Karpas-422 (cell line): ENCODE results near the gene TPT1. TPM values are rescaled to one million over a fixed set of nuclear protein-coding genes. Genes with fewer than 3 reads are reported as not detected.
"Not testable (repeated sequence)": the region's sequence is repeated elsewhere in the genome, so short reads cannot be mapped to it uniquely, and the experiment has no call there.

Experiments
- DNase-seq: peaks from one replicate; pipeline ENCODE4 v3.0.0-alpha.2; 2015
- H2AFZ ChIP-seq: fragments of 200-600 bp; sonication (generic); 2 replicates; pipeline ENCODE4 v1.6.1; 2014; ENCODE audit warnings: antibody characterized with exemption, low read length, mixed read lengths
- H3K27ac ChIP-seq: fragments of 200-600 bp; sonication (generic); 2 replicates; pipeline ENCODE4 v1.5.1; 2014; ENCODE audit warnings: mild to moderate bottlenecking, low read length, moderate library complexity
- H3K27me3 ChIP-seq: fragments of 200-600 bp; sonication (generic); 2 replicates; pipeline ENCODE4 v1.6.1; 2014; ENCODE audit warnings: low read length, mixed read lengths
- H3K36me3 ChIP-seq: fragments of 200-600 bp; sonication (generic); 2 replicates; pipeline ENCODE4 v1.6.1; 2014; ENCODE audit warnings: low read length, mixed read lengths; ENCODE audit not compliant: insufficient read depth
- H3K4me1 ChIP-seq: fragments of 200-600 bp; sonication (generic); 2 replicates; pipeline ENCODE4 v1.6.1; 2014; ENCODE audit warnings: mild to moderate bottlenecking, low read length, mixed read lengths
- H3K4me2 ChIP-seq: fragments of 200-600 bp; sonication (generic); 2 replicates; pipeline ENCODE4 v1.6.1; 2014; ENCODE audit warnings: low read length, low read depth, mild to moderate bottlenecking; ENCODE audit not compliant: poor library complexity, severe bottlenecking
- H3K4me3 ChIP-seq: fragments of 200-600 bp; sonication (generic); 2 replicates; pipeline ENCODE4 v1.5.1; 2014; ENCODE audit warnings: mild to moderate bottlenecking, antibody characterized with exemption, low read length, mixed read lengths
- H3K79me2 ChIP-seq: fragments of 200-600 bp; sonication (generic); 2 replicates; pipeline ENCODE4 v1.6.1; 2014; ENCODE audit warnings: mild to moderate bottlenecking, low read length, mixed read lengths
- H3K9ac ChIP-seq: fragments of 200-600 bp; sonication (generic); 2 replicates; pipeline ENCODE4 v1.6.0; 2014; ENCODE audit warnings: low read length
- H3K9me2 ChIP-seq: fragments of 200-600 bp; sonication (generic), shearing (Covaris generic); replicated peaks from 2 replicates; pipeline ENCODE4 v1.6.0; 2014; ENCODE audit warnings: mild to moderate bottlenecking, low read length, moderate library complexity; ENCODE audit not compliant: insufficient read depth
- H3K9me3 ChIP-seq: fragments of 300-700, 200-600 bp; sonication (generic); 2 replicates; pipeline ENCODE4 v1.6.1; 2014; ENCODE audit warnings: low read length, mixed read lengths
- H4K20me1 ChIP-seq: fragments of 200-600 bp; sonication (generic); 2 replicates; pipeline ENCODE4 v1.6.1; 2014; ENCODE audit warnings: mild to moderate bottlenecking, antibody characterized with exemption, low read length, low read depth; ENCODE audit not compliant: insufficient read depth
- total RNA-seq: library from RNA; depleted of rRNA; stranded (reverse); fragments of >200 nt; shearing (Covaris generic); gene quantifications from 2 replicates; pipeline ENCODE4 v1.2.3, GENCODE V29; 2014; ENCODE audit warnings: low replicate concordance

The TPT1 gene
- total RNA-seq, 1 experiment from 2014 or later = 2,059 TPM

DNA sequence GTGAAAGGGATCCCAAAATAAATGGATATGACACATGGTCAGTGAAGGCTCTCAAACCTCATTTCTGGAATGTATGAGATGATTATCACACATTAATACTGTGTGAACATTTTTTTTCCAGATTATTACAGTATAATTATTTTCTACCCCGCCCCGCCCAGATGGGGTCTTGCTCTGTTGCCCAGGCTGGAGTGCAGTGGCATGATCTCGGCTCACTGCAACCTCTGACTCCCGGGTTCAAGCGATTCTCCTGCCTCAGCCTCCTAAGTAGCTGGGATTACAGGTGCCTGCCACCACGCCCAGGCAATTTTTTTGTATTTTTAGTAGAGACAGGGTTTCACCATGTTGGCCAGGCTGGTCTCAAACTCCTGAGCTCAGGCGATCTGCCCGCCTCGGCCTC is 2.1 kb upstream of the TPT1 start:
- H3K4me3 ChIP-seq, H3K27ac ChIP-seq, H3K9ac ChIP-seq, H3K9me2 ChIP-seq, H3K4me2 ChIP-seq, DNase-seq, H2AFZ ChIP-seq, H3K27me3 ChIP-seq, H3K9me3 ChIP-seq: not testable (repeated sequence)
- H3K79me2 ChIP-seq = peaks cover 48% of the 10 kb centered on the region
- peaks cover 28% of the 10 kb centered on the region for H3K4me1 ChIP-seq
- H4K20me1 ChIP-seq = peaks cover 27% of the 10 kb centered on the region
- peaks cover 23% of the 10 kb centered on the region for H3K36me3 ChIP-seq

DNA sequence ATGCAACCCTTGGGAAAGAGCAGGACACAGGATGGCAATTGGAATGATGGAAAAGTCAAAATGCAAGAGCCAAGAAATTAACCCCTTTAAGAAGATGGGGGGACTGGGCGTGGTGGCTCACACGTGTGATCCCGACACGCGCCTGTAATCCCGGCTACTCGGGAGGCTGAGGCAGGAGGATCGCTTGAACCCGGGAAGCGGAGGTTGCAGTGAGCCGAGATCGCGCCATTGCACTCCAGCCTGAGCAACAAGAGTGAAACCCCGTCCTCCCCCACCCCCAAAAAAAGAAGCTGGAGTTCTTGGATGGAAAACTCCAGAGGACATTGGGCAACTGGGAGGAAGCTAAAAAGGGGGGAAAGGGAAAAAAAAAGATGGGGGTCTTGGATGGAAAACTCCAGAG is 1.7 kb upstream of the TPT1 start:
- Histone ChIP-seq H3K4me2 (peak overlapping the region; percentile 86), H3K4me1 (peaks cover 28% of the 10 kb centered on the region)

DNA sequence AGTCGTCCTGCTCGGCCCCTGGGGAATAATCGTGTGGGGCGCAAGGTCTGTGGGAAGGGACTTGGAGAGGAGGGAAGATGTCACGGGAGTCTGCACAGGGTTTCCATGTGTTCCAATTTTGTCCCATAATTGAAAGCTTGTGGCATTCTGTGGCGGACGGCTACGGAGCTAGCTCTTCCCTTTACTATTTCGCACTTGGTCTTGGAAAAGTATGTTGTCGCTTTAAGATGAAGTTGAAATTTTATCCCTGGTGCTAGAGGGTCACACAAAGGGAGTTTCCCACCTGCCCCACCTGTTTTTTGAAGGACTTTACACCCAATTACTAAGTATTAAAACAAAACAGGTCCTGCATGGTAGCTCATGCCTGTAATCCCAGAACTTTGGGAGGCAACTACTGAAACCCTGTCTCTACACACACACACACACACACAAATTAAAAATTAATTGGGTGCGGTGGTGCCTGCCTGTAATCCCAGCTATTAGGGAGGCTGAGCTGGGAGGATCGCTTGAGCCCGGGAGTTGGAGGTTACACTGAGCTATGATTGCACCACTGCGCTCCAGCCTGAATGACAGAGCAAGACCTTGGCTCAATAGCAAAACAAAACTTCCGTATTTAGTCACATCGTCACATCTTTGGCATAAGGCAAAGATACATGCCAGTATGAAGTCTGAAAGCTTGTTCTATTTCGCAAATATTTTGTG is 967 bp upstream of the TPT1 start:
- Histone ChIP-seq H3K4me3 (peak overlapping the region; percentile 82), H3K36me3 (peaks cover 34% of the 10 kb centered on the region), H4K20me1 (peaks cover 38% of the 10 kb centered on the region)

More for the DNA sequence above, 1.7 kb upstream of the TPT1 start:
- H3K79me2 ChIP-seq = peaks cover 51% of the 10 kb centered on the region
- not testable (repeated sequence) for H3K27me3 ChIP-seq, DNase-seq, H3K9me3 ChIP-seq, H3K9me2 ChIP-seq, H2AFZ ChIP-seq, H3K27ac ChIP-seq
- H4K20me1 ChIP-seq = peaks cover 32% of the 10 kb centered on the region
- H3K36me3 ChIP-seq = peaks cover 27% of the 10 kb centered on the region
- peak overlapping the region; percentile 82 for H3K4me3 ChIP-seq
- peak overlapping the region; percentile 86 for H3K9ac ChIP-seq

DNA sequence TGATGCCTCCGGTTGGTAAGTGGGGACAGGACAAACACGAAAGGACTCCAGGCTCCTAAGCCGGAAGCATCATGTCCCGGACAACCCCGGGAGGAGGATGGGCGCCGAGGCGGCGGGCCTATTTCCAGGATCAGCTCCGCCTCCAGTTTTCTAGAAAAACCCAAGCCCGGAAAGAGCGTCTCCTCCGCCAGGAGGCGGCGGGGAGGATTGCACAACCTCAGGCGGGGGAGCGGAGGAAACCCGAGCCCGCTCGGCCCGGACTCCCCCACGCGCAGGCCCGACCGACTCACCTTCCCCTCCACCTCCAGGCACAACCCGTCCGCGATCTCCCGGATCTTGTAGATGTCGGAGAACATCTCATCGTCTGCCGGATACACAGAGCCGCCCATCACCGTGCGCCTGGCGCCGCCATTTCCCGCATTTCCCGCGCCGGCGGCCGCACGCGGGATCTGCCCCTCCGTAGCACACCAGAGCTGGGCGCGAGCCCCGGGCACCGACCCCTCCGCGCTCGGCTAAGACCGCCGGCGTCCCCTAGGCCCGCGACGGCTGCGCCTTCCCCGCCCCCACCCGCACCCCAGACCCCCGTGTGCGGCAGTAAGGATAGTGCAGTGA is 455 bp downstream of the TPT1 start:
- Histone ChIP-seq H3K9me3 (no peaks in the 10 kb centered on the region), H4K20me1 (peaks cover 52% of the 10 kb centered on the region), H3K79me2 (peaks cover 51% of the 10 kb centered on the region), H3K27ac (peak overlapping the region; percentile 65), H3K4me3 (peak overlapping the region; percentile 97), H3K4me2 (peak overlapping the region; percentile 89), H3K9ac (peak overlapping the region; percentile 98), H2AFZ (0 out of 2 replicates have a peak overlapping the region, but pooled peaks have one; percentile 38), H3K4me1 (peaks cover 28% of the 10 kb centered on the region), H3K9me2 (no peaks in the 10 kb centered on the region), H3K36me3 (peaks cover 44% of the 10 kb centered on the region), H3K27me3 (no peaks in the 10 kb centered on the region)
- peak; percentile 89 for DNase-seq

More for the DNA sequence above, 967 bp upstream of the TPT1 start:
- Histone ChIP-seq H3K9ac (peak overlapping the region; percentile 86), H3K9me2 (no peaks in the 10 kb centered on the region), H3K79me2 (peaks cover 51% of the 10 kb centered on the region), H3K4me1 (peaks cover 28% of the 10 kb centered on the region), H3K9me3 (no peaks in the 10 kb centered on the region), H2AFZ (peak overlapping the region; percentile 70; the same call in 1 of the 2 replicates), H3K27ac (peak overlapping the region; percentile 21; the same call in 1 of the 2 replicates), H3K4me2 (peak overlapping the region; percentile 86), H3K27me3 (no peaks in the 10 kb centered on the region)
- DNase-seq = no peak

DNA sequence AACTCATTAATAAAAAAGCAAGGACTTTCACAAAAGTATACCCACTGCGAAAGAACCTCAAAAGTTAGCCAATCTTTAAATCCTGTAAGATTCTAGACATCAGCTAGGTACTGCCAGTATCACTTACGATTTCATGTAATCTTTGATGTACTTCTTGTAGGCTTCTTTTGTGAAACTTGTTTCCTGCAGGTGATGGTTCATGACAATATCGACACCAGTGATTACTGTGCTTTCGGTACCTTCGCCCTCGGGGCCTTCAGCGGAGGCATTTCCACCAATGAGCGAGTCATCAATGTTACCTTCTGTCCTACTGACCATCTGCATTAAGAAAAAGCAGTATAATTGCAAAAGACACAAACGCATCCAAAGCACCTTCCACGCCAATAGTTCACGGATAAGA is 1.1 kb downstream of the TPT1 start:
- Histone ChIP-seq H3K9me3 (no peaks in the 10 kb centered on the region), H4K20me1 (peaks cover 57% of the 10 kb centered on the region), H3K27me3 (no peaks in the 10 kb centered on the region), H3K27ac (peak overlapping the region; percentile 65; the same call in 1 of the 2 replicates), H3K9ac (peak overlapping the region; percentile 98), H3K4me2 (peak overlapping the region; percentile 89), H3K9me2 (no peaks in the 10 kb centered on the region), H3K4me3 (peak overlapping the region; percentile 97), H2AFZ (no peak overlapping the region), H3K79me2 (peaks cover 51% of the 10 kb centered on the region), H3K4me1 (peaks cover 28% of the 10 kb centered on the region), H3K36me3 (peaks cover 44% of the 10 kb centered on the region)
- no peak for DNase-seq

DNA sequence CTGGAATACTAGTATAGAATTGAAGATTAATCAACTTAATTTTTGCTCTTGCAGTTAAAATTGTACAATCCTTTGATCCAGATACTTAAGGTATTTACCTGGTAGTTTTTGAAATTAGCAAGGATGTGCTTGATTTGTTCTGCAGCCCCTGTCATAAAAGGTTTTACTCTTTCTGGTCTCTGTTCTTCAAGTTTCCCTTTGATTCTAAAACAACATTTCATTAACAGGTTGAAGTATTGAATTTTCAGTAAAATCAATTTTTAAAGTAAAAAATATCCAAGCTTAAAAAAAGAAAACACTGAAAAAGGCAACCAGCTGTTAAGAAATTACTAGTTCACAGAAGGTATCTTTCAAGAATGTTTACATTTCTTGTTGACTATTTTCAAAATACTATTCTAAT is 1.6 kb downstream of the TPT1 start:
- H3K79me2 ChIP-seq = peaks cover 49% of the 10 kb centered on the region
- H3K9me2 ChIP-seq = no peaks in the 10 kb centered on the region
- no peaks in the 10 kb centered on the region for H3K27me3 ChIP-seq
- peak overlapping the region; percentile 98 for H3K9ac ChIP-seq
- no peaks in the 10 kb centered on the region for H3K9me3 ChIP-seq
- peaks cover 28% of the 10 kb centered on the region for H3K4me1 ChIP-seq
- peak overlapping the region; percentile 89 for H3K4me2 ChIP-seq
- peak overlapping the region; percentile 97 for H3K4me3 ChIP-seq
- peaks cover 44% of the 10 kb centered on the region for H3K36me3 ChIP-seq
- H3K27ac ChIP-seq = no peak overlapping the region
- H4K20me1 ChIP-seq = peaks cover 62% of the 10 kb centered on the region
- no peak for DNase-seq
- H2AFZ ChIP-seq = no peak overlapping the region

DNA sequence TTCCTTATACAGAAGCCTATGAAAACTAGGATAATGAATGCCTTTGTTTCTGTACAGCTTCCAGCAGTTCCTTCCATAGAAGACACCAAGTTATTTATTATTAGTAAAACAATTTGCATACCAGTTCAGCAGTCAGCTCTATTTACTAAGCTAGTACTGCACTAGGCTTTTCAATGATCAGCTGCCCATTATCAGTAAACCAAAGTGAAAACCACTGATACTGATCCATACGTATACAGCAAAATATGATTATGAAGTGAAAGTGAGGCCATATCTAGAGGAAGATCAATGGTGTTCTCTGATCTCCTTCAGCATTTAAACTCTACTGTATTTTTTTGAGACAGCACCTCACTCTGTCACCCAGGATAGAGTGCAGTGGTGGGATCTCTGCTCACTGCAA is 3.2 kb downstream of the TPT1 start:
- Histone ChIP-seq H3K9ac (no peak overlapping the region), H3K27me3 (no peaks in the 10 kb centered on the region), H3K9me3 (no peaks in the 10 kb centered on the region), H3K4me1 (peaks cover 33% of the 10 kb centered on the region), H3K36me3 (peaks cover 44% of the 10 kb centered on the region), H3K79me2 (peaks cover 47% of the 10 kb centered on the region), H3K4me3 (no peak overlapping the region), H4K20me1 (peaks cover 64% of the 10 kb centered on the region), H2AFZ (no peak overlapping the region), H3K4me2 (no peak overlapping the region), H3K27ac (no peak overlapping the region), H3K9me2 (no peaks in the 10 kb centered on the region)
- DNase-seq = peak; percentile 2

DNA sequence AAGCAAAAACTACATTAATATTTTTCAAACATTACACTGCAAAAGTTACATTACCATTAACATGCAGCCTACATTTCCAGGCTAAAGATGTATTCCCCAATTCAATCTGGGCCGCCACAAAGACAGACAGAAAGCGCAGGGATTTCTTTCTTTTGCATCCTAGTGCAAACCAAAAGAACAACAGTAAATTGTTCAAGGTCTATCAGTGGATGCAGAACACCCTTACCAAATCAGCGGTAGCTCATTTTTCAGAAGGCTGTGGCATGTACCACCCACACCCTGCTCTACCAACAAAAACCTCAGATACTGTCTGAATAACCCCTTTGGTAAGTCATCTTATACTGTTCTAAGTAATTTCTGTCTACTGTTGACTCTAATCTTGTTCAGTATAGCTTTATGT is 3.6 kb downstream of the TPT1 start:
- H3K27ac ChIP-seq = no peak overlapping the region
- no peak overlapping the region for H3K4me2 ChIP-seq
- H3K36me3 ChIP-seq = peaks cover 44% of the 10 kb centered on the region
- no peak overlapping the region for H3K4me3 ChIP-seq
- H2AFZ ChIP-seq = no peak overlapping the region
- no peaks in the 10 kb centered on the region for H3K27me3 ChIP-seq
- DNase-seq = peak; percentile 29
- H3K9me2 ChIP-seq = no peaks in the 10 kb centered on the region
- H4K20me1 ChIP-seq = peaks cover 64% of the 10 kb centered on the region
- H3K9ac ChIP-seq = no peak overlapping the region
- H3K4me1 ChIP-seq = peaks cover 33% of the 10 kb centered on the region
- H3K79me2 ChIP-seq = peaks cover 43% of the 10 kb centered on the region
- H3K9me3 ChIP-seq = no peaks in the 10 kb centered on the region
